ENCODE data around the gene STK25. TPM values are rescaled to one million over a fixed set of nuclear protein-coding genes. Genes with fewer than 3 reads are reported as not detected.

STK25 gene
- total RNA-seq, 4 donors from 2014 or later, result 159 to 427 (median 205) TPM

DNA sequence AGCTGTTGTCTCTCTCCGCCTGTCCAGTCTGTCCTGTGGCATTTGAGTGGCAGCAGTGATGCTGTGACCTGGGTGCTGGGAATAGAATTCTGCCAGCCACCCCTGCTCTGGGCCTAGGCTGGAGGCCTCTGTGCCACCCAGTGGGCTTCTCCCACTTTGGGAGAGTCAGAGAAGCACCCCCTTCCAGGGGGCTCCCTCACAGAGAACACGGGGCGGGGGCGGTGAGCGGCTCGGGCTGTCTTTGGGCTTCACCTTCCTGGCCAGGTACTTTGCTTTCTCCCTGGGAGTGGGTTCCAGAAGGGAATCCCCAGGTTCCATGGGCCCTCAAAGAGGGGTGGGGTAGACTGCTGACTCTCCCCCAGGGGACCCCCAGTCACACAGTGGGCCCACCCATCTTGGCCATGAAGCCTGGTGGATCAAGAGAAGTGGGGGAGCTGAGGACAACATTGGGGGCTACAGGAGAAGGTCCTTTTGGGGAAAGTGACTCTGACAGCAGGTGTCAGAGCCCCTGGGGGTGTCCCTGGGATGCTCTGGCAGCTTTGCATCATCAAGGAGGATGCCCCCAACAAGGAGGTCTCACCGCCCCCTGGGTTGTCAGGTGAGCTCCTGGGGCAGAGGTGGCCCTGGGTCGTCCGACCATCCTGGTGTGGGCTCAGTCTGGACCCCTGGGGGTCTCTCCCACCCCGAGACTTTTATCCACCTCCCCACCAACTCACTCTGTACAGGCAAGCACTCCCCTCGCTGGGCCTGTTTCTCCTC, 31.4 kb upstream of the STK25 start:
- no peaks in the 10 kb centered on the region for H3K9me3 ChIP-seq
- WGBS, 2 donors (ENCODE audit: low coverage in 1 of 2), result 91% methylated on average over 10 of the region's 11 CpGs; no CpG with 5 or more reads in 1 of the 2 donors
- H3K4me3 ChIP-seq, result no peak overlapping the region
- TF ChIP-seq, protein P1, sequence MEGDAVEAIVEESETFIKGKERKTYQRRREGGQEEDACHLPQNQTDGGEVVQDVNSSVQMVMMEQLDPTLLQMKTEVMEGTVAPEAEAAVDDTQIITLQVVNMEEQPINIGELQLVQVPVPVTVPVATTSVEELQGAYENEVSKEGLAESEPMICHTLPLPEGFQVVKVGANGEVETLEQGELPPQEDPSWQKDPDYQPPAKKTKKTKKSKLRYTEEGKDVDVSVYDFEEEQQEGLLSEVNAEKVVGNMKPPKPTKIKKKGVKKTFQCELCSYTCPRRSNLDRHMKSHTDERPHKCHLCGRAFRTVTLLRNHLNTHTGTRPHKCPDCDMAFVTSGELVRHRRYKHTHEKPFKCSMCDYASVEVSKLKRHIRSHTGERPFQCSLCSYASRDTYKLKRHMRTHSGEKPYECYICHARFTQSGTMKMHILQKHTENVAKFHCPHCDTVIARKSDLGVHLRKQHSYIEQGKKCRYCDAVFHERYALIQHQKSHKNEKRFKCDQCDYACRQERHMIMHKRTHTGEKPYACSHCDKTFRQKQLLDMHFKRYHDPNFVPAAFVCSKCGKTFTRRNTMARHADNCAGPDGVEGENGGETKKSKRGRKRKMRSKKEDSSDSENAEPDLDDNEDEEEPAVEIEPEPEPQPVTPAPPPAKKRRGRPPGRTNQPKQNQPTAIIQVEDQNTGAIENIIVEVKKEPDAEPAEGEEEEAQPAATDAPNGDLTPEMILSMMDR (IDR thresholded peaks at IDR 0.05), result no peak
- H3K36me3 ChIP-seq, result no peaks in the 10 kb centered on the region
- intact Hi-C loops (cut with DNase I; ENCODE audit: low total_unique reads) (no loop called here), in situ Hi-C loops (cut with MboI; ENCODE audit: low pct_ligation_motif_present in 1 of 4, low pct_unique_long_range_greater_than_20kb in 1 of 4, low sequenced_read_pairs in 3 of 4) (no loop called here)
- peaks cover 41% of the 10 kb centered on the region for H3K27me3 ChIP-seq
- DNase-seq, result no peak
- no peak overlapping the region for H3K27ac ChIP-seq
- H3K4me1 ChIP-seq, result peaks cover 5 to 16% (median 12%) of the 10 kb centered on the region in 4 donors

GRCh38 chr2:241538838-241539615, 30.6 kb upstream of the STK25 start:
- 90 to 92% methylated on average over 3 to 15 of the region's 15 CpGs for WGBS, 2 donors (ENCODE audit: low coverage in 1 of 2)
- intact Hi-C loops (cut with DNase I; ENCODE audit: low total_unique reads), result no loop called here
- in situ Hi-C loops (cut with MboI; ENCODE audit: low pct_ligation_motif_present in 1 of 4, low pct_unique_long_range_greater_than_20kb in 1 of 4, low sequenced_read_pairs in 3 of 4), result no loop called here
- no peak for TF ChIP-seq POLR2A (IDR thresholded peaks at IDR 0.05)
- TF ChIP-seq POLR2AphosphoS5 (IDR thresholded peaks at IDR 0.05), result no peak
- TF ChIP-seq EP300 (IDR thresholded peaks at IDR 0.05; ENCODE audit: low read depth), result no peak
- TF ChIP-seq, protein P1 (IDR thresholded peaks at IDR 0.05), result no peak
- Histone ChIP-seq H3K27me3 (peaks cover 40% of the 10 kb centered on the region), H3K4me1 (peaks cover 5 to 16% (median 12%) of the 10 kb centered on the region in 4 donors), H3K36me3 (no peaks in the 10 kb centered on the region), H3K9me3 (no peaks in the 10 kb centered on the region), H3K4me3 (no peak overlapping the region), H3K27ac (no peak overlapping the region)
- no peak for DNase-seq

GRCh38 chr2:241535871-241536655, 27.7 kb upstream of the STK25 start:
- intact Hi-C loops (cut with DNase I; ENCODE audit: low total_unique reads), result no loop called here

More at GRCh38 chr2:241535871-241536655, 27.7 kb upstream of the STK25 start:
- no peaks in the 10 kb centered on the region for H3K9me3 ChIP-seq
- H3K36me3 ChIP-seq, result no peaks in the 10 kb centered on the region
- peaks cover 0 to 9% (median 7%) of the 10 kb centered on the region in 4 donors for H3K4me1 ChIP-seq
- peaks cover 18% of the 10 kb centered on the region for H3K27me3 ChIP-seq
- no peak overlapping the region for H3K4me3 ChIP-seq
- TF ChIP-seq POLR2A (IDR thresholded peaks at IDR 0.05) (no peak), EP300 (IDR thresholded peaks at IDR 0.05; ENCODE audit: low read depth) (no peak), POLR2AphosphoS5 (IDR thresholded peaks at IDR 0.05) (no peak)
- TF ChIP-seq, protein P1 (IDR thresholded peaks at IDR 0.05), result no peak
- no peak for DNase-seq
- 32 to 62% methylated on average over 5 to 13 of the region's 13 CpGs for WGBS, 2 donors (ENCODE audit: low coverage in 1 of 2)
- in situ Hi-C loops (cut with MboI; ENCODE audit: low pct_ligation_motif_present in 1 of 4, low pct_unique_long_range_greater_than_20kb in 1 of 4, low sequenced_read_pairs in 3 of 4), result no loop called here
- no peak overlapping the region for H3K27ac ChIP-seq

Measured in transverse colon (tissue), 4 donors.